Measurements from ENCODE around the gene AGAP3.

AGAP3 gene

GRCh38 chr7:151110236-151110940 lies 24.1 kb downstream of the AGAP3 start:
- no peak for DNase-seq

GRCh38 chr7:151110941-151111645 lies 24.8 kb downstream of the AGAP3 start:
- peak; percentile 9 for DNase-seq

- DNase-seq = no peak
These were observed 27.3 kb downstream of the AGAP3 start for GRCh38 chr7:151113344-151114150.

- DNase-seq = no peak
These were observed 28.1 kb downstream of the AGAP3 start for GRCh38 chr7:151114151-151115090.

- DNase-seq = no peak
These were observed 29.0 kb downstream of the AGAP3 start for GRCh38 chr7:151115121-151115835.

GRCh38 chr7:151115836-151116418 lies 29.7 kb downstream of the AGAP3 start:
- DNase-seq = no peak

- DNase-seq = no peak
These were observed 30.5 kb downstream of the AGAP3 start for GRCh38 chr7:151116603-151117440.

GRCh38 chr7:151117565-151117964 lies 31.3 kb downstream of the AGAP3 start:
- no peak for DNase-seq

GRCh38 chr7:151118108-151119054 lies 32.1 kb downstream of the AGAP3 start:
- no peak for DNase-seq

- DNase-seq = no peak
These were observed 32.8 kb downstream of the AGAP3 start for GRCh38 chr7:151119055-151119415.

GRCh38 chr7:151119902-151120301 lies 33.6 kb downstream of the AGAP3 start:
- DNase-seq = no peak

- no peak for DNase-seq
These were observed 34.6 kb downstream of the AGAP3 start for GRCh38 chr7:151120896-151121295.

GRCh38 chr7:151121380-151122170 lies 35.3 kb downstream of the AGAP3 start:
- DNase-seq = no peak

- no peak for DNase-seq
These were observed 36.0 kb downstream of the AGAP3 start for GRCh38 chr7:151122276-151122675.

GRCh38 chr7:151122796-151123157 lies 36.5 kb downstream of the AGAP3 start:
- no peak for DNase-seq

- no peak for DNase-seq
These were observed 37.0 kb downstream of the AGAP3 start for GRCh38 chr7:151123158-151123821.

- DNase-seq = peak; percentile 61
These were observed 37.7 kb downstream of the AGAP3 start for GRCh38 chr7:151123822-151124464.
